GM18867 (cell line): ENCODE results near the gene NHSL1.

Experiments used
- ATAC-seq: cut with Tn5 transposase; IDR thresholded peaks from one replicate; pipeline ENCODE4 v1.9.1; 2021; ENCODE audit warnings: mild to moderate bottlenecking, moderate library complexity; ENCODE audit not compliant: unreplicated experiment

NHSL1 gene

DNA sequence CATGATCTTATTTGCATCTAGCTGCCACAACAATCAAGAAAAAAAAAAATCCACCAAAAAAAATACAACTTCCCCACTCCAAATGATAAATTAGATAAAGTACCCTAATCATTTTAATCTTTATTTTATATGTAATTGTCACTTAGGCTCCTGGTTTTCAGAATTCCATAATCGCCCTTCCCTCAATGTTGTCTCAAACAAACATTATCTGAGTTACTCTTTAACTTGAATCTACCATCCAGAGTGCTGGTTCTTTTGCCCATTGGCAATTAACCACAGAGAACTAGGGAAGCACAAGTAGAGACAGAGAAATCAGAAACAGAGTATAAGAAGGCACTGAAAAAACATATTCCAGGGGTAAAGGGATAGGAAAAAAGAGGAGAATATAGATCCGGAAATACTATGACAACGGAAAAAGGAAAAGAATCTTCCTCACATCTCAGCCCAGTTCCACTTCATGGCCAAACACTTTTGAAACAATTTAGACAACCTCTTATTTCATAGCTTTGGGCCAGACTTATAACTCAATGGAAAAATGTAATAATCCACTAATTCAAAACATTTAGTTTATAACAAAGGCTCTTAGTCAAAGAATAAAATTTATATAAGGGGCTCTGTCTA is 861 bp upstream of the NHSL1 start:
- no peak for ATAC-seq

DNA sequence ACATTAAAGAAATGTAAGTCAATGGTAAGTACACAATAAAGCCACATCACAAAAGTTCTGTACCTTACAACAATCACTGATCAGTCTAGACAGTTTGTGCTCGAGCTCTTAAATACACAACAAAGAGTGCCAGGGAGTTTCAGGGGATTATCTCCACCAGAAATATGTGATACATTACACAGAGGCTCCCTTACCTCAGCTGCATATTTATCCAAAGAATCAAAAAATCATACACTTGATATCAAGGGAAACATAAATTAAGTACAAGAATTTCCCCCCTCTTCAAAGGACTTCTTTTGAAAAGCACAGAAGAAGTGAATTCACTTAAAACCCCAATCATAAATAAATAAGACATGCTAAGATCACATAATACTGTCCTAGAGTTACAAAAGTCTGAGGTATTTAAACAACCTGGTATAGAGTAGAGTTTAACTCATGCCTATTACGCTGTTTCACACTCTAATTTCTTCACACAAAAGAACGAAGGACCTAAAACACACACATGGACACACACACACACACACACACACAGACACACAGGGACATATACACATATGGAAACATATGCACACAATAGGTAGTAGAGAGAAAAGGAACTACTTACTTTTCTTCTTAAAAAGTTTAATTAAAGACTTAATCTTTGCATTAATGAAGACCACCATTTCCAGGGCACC is 528 bp downstream of the NHSL1 start:
- no peak for ATAC-seq

DNA sequence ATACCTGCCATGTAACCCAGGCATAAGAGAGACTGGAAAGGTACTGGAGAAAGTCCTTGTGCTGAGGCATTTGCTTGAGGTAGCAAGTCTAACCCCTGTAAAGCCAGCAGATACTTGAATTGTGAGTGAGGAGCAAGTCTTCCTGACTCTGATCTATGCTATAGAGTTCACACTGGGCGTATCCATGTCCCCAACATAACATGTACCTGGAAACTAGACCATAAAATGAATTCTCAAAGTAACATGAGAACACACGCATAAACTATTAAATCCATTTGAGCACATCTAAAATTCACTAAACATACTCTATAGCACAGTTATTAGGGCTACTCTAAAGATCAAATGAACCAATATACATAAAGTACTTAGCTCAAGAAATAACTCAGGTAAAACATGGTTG is 2.0 kb downstream of the NHSL1 start:
- no peak for ATAC-seq

DNA sequence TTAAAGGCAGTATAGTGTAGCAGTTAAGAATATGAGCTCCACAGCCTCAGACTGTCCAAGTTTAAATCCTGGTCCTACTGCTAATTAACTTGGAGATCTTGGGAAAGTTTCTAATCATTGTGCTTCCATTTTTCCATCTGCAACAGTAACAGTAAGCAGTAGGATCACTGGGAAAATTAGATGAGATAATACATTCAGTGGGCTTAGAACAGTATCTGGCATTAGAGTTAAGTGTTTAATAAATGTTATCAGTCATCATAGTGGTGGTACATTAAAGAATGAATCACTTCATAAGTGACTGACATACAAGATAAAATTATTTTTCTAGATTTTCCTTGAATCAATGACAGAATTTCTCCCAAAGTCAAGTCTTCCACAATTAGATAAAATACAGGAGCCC is 5.0 kb downstream of the NHSL1 start:
- no peak for ATAC-seq

DNA sequence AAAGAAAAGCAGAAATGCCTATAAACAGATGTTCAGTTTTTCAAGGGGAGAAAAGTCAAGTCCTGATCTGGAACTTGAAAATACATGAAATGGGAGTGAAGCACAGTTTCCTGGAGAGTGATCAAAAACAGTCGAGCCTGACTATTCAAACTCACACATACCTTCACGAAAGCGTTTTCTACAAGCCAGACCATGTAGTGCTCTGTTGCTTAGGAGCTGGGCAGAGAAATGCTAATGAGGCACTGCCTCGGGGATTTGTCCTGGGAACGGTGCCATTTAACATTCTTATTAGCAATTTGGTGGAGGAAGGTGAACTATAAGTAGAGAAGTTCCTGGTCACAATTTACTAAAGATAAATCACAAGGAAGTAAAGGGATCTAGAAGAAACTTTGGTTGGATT is 5.9 kb downstream of the NHSL1 start:
- no peak for ATAC-seq

DNA sequence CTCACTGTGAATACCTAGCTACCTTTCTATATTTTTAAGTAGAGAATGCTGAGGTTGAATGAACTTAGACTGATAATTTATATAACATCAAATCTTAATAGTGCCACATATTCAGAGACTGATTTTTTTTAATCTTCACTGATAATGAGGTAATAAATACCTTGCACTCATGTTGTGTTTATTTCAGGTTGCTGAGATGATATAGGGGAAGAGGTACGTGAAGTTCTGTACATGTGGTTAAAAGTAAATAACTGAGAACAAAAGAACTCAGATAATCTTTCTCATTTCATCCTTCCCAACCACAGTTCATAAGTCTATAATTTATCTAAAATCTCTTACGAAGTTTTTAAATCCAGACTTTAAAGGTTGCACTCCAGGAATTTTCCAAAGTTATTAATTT is 6.4 kb downstream of the NHSL1 start:
- ATAC-seq, result no peak

DNA sequence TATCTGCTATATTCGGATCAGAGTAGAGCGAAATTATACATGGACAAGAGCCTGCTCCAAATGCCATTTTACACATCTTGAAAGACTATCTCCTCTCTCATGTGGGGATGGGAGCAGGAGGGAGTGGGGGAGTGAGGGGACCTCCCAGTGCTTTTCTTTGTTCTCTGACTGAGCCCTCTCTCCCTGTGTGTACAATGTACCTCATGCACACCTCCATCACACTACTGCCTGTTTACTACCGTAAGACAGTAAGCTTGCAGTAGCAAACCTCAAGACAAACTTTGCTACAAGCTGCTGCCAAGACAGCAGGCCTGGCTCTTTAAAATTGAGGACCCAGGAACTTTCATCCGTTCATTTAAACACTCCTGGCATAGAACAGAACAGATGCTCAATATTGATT is 7.2 kb downstream of the NHSL1 start:
- no peak for ATAC-seq

DNA sequence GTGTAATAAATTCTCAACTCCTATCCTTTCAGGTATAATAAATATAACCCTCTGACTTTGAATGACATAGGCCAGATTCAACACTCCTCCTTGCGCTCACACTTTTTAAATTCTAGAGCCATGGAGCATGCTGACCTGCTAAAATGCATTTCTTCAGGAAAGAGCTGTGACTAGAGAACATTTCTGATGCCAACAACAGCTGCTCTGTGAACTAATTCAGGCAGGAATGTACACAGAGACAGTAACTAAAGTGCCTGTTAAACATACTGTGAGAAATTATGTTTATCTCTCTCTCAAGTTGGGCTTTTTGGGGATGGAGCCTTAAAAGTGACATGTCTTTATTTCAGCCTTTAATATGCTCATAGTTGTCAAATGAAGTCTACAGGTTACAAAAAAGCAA is 8.3 kb downstream of the NHSL1 start:
- no peak for ATAC-seq

DNA sequence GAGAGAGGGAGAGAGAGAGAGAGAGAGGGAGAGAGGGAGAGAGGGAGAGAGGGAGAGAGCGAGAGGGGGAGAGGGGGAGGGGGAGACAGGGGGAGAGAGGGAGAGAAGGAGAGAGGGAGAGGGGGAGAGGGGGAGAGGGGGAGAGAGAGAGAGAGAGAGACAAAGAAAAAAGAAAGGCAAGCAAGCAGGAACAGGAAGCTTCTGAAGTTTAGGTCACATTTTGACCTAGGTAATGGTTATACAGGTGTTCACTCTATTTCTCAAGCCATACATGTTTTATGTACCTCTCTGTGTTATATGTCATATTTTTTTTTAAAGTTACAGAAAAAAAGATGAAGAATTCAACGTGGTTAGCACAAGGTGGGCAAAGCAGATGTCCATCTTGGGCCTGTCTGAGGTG is 9.4 kb downstream of the NHSL1 start:
- ATAC-seq, result no peak

DNA sequence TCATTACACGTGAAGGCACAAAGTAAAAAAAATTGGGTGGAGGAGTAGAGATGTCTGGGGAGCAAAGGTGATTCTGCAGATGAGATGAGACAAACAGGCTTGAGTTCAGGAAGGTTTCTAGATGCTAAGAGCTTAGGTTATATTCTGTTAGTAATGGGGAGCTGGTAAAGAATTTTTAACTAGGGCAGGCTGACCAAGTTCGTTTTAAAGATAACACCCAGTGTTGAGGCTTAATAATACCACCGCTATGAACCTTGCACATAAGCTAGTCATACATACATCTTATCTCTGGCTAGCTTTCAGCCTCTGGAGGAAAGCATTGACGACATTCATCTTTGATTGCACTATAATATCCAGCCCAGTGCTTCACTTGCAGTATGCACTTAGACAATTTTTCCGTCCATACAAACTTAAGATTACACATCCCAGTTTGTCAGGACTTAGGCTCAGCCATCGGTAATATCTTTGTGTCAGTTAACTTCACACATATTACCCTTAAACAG is 12.1 kb downstream of the NHSL1 start:
- ATAC-seq, result no peak

DNA sequence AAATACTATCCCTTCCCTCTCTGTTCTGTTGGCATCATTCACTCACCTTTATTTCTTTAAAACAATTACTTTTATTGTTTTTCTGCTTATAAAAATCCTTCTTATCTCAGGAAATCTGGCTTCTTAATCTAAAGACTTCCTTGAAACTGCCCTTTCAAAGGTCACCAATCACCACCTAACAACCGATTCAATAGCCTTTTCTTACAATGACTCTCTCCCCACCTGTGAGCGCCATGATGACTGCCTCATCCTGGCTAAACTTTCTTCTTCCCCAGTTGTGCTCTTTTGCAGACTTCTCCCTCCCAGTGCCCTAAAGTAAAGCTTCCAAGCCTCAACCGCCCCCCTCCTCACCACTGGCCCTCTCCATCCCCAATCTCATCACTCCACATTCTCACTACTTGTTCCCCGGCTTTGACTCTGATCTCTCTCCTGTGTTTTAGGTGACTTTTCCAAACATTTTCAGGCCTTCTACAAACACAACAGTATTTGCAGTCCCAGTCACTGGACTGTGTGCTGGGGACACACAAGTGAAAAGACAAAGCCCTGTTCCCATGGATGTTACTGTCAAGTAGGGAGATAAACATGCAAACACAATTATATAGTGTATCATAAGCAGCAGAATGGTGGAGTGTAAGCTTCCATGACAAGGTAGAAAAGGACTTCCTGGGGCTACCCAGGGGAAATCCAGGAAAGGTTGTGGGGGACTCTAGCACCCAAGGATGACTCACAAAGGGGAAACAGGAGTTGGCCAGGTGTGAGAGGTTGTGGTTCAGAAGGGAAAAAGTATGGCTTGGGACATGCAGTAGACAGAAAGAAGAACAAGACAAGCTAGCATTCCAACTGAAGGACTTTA is 12.8 kb downstream of the NHSL1 start:
- no peak for ATAC-seq

GRCh38 chr6:138485586-138486248 is 13.6 kb downstream of the NHSL1 start:
- no peak for ATAC-seq

GRCh38 chr6:138485005-138485545 is 14.2 kb downstream of the NHSL1 start:
- ATAC-seq, result no peak

DNA sequence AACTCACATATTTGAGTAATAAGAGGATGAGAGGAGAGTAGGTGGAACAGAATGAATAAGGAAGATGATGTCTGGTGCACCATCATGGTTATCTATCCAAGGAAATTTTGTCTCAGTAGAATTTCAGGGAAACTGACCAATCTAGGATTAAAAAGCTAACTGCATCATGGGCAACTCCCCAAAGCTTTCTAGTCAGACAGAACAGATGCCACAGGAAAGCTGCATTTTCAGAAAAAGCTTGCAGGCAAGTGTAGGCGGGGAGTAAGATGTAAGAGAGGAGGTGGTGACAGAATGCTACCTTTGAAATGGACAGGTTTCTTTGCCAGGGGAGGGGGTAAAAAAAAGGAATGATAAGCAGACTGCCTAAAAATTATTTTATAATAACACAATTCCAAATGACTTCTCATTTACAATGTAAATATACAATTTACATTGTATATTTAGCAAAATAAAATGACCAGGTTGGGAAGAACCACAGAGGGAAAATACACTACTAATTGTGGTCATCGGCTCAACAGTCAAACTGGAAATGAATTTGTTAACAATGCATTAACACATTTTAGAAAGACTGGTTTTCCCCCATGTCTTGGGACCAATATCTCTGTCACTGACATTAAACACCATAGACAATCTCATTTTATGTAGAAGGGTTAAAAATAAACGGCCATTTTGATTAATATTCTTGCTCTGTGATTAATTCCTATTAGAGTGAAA is 15.1 kb downstream of the NHSL1 start:
- no peak for ATAC-seq

DNA sequence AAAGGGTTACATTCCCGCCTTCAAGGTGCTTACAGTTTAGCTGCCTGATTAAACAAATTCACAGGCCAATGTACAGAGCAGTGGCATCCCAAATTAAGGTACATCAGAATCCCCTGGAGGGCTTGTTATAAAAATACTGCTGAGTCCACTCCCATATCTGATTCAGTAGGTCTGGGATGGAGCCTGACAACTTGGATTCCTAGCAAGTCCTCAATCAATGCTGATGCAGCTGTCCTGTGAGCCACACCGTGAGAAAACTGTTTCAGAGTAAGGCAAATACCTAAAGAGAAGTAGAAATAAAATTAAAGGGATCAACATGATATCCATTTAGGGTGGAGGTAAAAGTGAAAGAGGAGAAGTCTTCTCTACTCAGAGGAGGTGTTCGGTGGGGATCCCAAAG is 16.5 kb downstream of the NHSL1 start:
- ATAC-seq, result no peak

DNA sequence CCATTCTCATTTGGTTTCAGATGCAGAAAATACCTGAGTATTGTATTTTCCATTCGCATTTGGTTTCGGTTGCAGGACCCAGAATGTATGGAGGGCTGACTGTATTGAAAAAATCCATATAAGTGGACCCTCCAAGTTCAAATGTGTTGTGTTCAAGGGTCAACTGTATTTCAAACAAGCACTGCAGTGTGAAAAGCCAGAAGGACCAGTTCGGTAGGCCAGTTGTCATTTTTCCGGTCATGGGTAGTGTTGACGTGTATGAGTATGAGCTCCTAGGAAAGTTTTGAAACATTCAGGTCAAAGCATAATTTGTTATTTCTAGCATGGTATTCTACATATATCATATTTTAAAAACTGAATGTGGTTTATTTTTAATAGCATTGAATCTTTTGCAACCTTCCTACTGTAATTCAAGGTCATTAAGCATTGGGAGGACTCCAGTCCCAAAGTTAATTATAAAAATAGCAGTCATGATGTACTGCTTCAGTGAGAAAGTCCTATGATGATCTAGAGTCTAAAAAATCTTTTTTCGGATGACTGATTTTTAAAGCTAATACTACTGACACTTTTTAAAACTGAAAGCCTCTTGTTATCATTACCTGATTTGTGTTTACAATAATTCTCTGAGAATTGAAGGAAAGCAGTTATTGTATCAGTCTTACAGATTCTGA is 18.9 kb downstream of the NHSL1 start:
- no peak for ATAC-seq

DNA sequence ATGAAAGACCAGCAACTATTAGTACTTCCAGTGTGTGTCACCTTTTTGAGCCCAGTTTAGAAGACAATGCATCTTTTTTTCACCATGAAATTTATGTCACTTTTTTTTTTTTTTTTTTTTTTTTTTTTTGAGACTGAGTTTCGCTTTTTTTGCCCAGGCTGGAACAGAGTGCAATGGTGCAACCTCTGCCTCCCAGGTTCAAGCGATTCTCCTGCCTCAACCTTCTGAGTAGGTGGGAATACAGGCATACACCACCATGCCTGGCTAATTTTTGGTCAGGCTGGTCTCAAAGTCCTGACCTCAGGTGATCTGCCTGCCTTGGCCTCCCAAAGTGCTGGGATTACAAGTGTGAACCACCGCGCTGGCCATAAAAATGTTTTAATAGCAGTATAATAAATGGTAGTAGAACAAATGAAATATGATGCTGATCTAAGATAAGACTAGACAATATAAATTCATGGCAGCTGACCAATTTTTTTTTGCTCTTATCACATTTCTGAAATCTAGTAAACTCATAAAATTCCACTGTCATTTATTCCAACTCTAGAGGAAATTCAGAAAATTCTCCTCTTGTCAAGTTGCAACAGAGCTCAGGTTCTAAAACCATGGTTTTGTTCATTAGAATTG is 21.3 kb downstream of the NHSL1 start:
- ATAC-seq, result no peak

- no peak for ATAC-seq
Observed at GRCh38 chr6:138476116-138476515, 23.2 kb downstream of the NHSL1 start.

GRCh38 chr6:138473144-138473543 is 26.1 kb downstream of the NHSL1 start:
- ATAC-seq, result no peak
